Measurements from ENCODE around the gene ACAP2. TPM values are rescaled to one million over a fixed set of nuclear protein-coding genes. Genes with fewer than 3 reads are reported as not detected.

The ACAP2 gene, protein sequence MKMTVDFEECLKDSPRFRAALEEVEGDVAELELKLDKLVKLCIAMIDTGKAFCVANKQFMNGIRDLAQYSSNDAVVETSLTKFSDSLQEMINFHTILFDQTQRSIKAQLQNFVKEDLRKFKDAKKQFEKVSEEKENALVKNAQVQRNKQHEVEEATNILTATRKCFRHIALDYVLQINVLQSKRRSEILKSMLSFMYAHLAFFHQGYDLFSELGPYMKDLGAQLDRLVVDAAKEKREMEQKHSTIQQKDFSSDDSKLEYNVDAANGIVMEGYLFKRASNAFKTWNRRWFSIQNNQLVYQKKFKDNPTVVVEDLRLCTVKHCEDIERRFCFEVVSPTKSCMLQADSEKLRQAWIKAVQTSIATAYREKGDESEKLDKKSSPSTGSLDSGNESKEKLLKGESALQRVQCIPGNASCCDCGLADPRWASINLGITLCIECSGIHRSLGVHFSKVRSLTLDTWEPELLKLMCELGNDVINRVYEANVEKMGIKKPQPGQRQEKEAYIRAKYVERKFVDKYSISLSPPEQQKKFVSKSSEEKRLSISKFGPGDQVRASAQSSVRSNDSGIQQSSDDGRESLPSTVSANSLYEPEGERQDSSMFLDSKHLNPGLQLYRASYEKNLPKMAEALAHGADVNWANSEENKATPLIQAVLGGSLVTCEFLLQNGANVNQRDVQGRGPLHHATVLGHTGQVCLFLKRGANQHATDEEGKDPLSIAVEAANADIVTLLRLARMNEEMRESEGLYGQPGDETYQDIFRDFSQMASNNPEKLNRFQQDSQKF
- total RNA-seq (2014; rRNA removed; shearing (Covaris generic)), result 26.1 and 26.7 TPM in 2 replicates

GRCh38 chr3:195442573-195443390, at the start of gene ACAP2:
TSS of gene ACAP2 (minus strand) at chr3:195443020. CDS start at chr3:195442847, 173 bp downstream.

GRCh38 chr3:195270817-195271409, 171.9 kb downstream of the ACAP2 start, which contains the start of gene XXYLT1:
TSS of gene XXYLT1 (minus strand) at chr3:195271159. CDS start at chr3:195271058, 101 bp downstream.

Small RNA genes lying within 50 kb of the gene (small RNA-seq; reads per million reads assigned to genes)
- not detected for gene RF00019

Other genes starting within 250 kb of the ACAP2 start
- 10.6 and 11.0 TPM in 2 replicates for gene XXYLT1, start 171.9 kb downstream of the ACAP2 start, total RNA-seq (2014; rRNA removed; shearing (Covaris generic))
- gene PPP1R2, start 100.3 kb upstream of the ACAP2 start, total RNA-seq (2014; rRNA removed; shearing (Covaris generic)), result 62.1 and 80.3 TPM in 2 replicates
- 2.3 and 2.7 TPM in 2 replicates for gene APOD, start 140.9 kb upstream of the ACAP2 start, total RNA-seq (2014; rRNA removed; shearing (Covaris generic))

Measured in A375 (cell line).